Upper lobe of right lung (tissue), 1 donor: ENCODE results near the gene SNX30. TPM values are rescaled to one million over a fixed set of nuclear protein-coding genes. Genes with fewer than 3 reads are reported as not detected.

Experiments used
- ATAC-seq: fragments of 200-7000 bp; cut with Tn5 transposase; one replicate; pipeline ENCODE4 v1.9.1; 2020; ENCODE audit warnings: mild to moderate bottlenecking, moderate library complexity
- DNase-seq: peaks from one replicate; pipeline ENCODE4 v3.0.0-alpha.2; 2020
- H3K27ac ChIP-seq: fragments of 200-600 bp; one replicate; pipeline ENCODE4 v1.8.0; 2022
- H3K27me3 ChIP-seq: fragments of 200-600 bp; one replicate; pipeline ENCODE4 v1.8.0; 2022; ENCODE audit warnings: mild to moderate bottlenecking
- H3K36me3 ChIP-seq: fragments of 200-600 bp; one replicate; pipeline ENCODE4 v1.8.0; 2022
- H3K4me1 ChIP-seq: fragments of 200-600 bp; one replicate; pipeline ENCODE4 v1.8.0; 2022
- H3K4me3 ChIP-seq: fragments of 200-600 bp; one replicate; pipeline ENCODE4 v1.8.0; 2022; ENCODE audit warnings: mild to moderate bottlenecking
- H3K9me3 ChIP-seq: fragments of 200-600 bp; one replicate; pipeline ENCODE4 v1.8.0; 2022
- intact Hi-C: fragments of 100-400 bp; cut with DNase I; formaldehyde crosslinking; loops from one replicate; pipeline ENCODE4 v1.11.0; 2022
- total RNA-seq: library from RNA; stranded (reverse); fragmentation: NEBNext Ultra II Directional; extraction: Animal tissue kit (Norgen Biotek cat#: 25700); gene quantifications from one replicate; pipeline ENCODE4 v1.2.1, GENCODE V29; 2021
- TF ChIP-seq, protein P1 (sequence below): fragments of 200-600 bp; IDR thresholded peaks from one replicate; pipeline ENCODE4 v1.8.0; 2022; ENCODE audit warnings: antibody characterized with exemption
- donor health status: DM: no; HTN: yes; CAD: no; lungs with severe emphysema.

SNX30 gene
- total RNA-seq, 1 donor from 2014 or later = 76.3 TPM

DNA sequence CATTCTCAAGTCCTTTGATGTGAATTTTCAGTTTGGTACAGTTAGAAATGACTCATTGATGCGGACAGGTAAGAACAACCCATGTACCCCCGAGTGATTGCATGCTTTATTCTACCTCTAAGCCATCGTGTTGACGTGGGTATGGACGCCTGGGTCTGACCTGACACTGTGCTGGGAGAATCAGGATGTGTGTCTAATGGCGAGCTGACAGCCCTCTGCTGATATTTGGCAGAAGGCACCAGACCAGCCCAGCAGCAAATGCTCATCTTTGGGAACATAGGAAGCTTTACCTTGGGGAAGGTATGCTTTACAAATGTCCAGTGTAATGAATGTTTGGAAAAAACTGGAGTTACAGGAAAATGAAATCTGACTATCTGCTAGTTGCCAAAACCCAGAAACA lies 120.0 kb downstream of the SNX30 start:
- Histone ChIP-seq H3K27ac (no peak overlapping the region), H3K4me1 (peaks cover 15% of the 10 kb centered on the region), H3K9me3 (no peaks in the 10 kb centered on the region), H3K36me3 (peaks cover 36% of the 10 kb centered on the region), H3K27me3 (no peaks in the 10 kb centered on the region), H3K4me3 (no peak overlapping the region)
- no peak for DNase-seq
- TF ChIP-seq, protein P1, sequence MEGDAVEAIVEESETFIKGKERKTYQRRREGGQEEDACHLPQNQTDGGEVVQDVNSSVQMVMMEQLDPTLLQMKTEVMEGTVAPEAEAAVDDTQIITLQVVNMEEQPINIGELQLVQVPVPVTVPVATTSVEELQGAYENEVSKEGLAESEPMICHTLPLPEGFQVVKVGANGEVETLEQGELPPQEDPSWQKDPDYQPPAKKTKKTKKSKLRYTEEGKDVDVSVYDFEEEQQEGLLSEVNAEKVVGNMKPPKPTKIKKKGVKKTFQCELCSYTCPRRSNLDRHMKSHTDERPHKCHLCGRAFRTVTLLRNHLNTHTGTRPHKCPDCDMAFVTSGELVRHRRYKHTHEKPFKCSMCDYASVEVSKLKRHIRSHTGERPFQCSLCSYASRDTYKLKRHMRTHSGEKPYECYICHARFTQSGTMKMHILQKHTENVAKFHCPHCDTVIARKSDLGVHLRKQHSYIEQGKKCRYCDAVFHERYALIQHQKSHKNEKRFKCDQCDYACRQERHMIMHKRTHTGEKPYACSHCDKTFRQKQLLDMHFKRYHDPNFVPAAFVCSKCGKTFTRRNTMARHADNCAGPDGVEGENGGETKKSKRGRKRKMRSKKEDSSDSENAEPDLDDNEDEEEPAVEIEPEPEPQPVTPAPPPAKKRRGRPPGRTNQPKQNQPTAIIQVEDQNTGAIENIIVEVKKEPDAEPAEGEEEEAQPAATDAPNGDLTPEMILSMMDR = no peak
- intact Hi-C loops = no loop called here
- no peak for ATAC-seq

DNA sequence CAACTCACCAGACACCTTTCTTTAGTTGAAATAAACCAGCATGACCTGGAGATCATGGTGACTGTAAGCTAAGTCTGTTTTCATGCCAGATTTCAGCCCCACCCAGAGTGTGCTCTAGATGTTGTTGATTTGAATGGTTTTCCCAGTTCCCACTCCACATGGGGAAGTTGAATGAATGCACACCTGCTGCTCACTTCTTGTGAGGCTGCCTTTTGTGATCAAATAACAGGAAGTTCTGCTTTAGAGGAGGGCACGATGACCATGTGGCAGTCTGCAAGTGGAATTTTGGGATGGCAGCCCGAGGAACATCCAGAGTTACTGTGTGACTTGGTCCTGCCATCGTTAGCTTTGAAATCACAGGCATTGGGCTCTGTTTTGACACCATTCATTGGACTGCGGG lies 121.5 kb downstream of the SNX30 start:
- Histone ChIP-seq H3K9me3 (no peaks in the 10 kb centered on the region), H3K4me3 (no peak overlapping the region), H3K27ac (no peak overlapping the region), H3K36me3 (peaks cover 46% of the 10 kb centered on the region), H3K27me3 (no peaks in the 10 kb centered on the region), H3K4me1 (peaks cover 15% of the 10 kb centered on the region)
- TF ChIP-seq, protein P1 = no peak
- intact Hi-C loops = no loop called here
- DNase-seq = no peak
- ATAC-seq = no peak

DNA sequence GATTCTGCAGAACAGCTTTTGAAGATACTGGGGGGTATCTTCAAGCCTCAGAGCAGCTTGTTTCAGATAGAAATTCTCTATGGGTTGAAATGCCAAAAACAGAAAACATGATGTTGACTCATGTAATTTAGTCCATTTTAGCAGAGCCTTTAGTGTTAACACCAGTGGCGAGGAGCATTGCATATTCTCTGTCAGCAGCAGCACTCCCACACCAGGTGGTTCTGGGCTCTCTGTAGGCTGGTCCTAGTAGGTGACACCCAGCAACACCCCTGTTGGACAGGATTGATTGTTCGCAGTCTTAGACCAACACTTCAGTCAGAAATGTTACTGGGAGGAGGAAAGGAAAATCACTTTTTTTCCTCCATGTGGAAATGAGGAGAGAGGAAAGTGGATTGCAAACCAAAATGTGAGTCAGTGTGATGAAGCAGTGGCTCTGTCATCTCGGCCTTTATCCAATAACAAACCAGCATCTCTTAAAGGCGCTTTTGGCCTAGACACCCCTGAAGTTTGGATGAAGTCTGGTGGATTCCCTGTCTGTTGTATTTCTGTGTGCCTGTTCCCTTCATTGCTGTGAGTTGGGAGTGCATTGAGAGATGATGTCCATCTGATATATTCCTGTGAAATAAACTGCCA lies 123.3 kb downstream of the SNX30 start:
- Histone ChIP-seq H3K36me3 (peaks cover 37% of the 10 kb centered on the region), H3K27me3 (no peaks in the 10 kb centered on the region), H3K4me1 (peaks cover 5% of the 10 kb centered on the region), H3K4me3 (no peak overlapping the region), H3K27ac (no peak overlapping the region), H3K9me3 (no peaks in the 10 kb centered on the region)
- ATAC-seq = no peak
- TF ChIP-seq, protein P1 = no peak
- DNase-seq = no peak
- intact Hi-C loops = no loop called here

DNA sequence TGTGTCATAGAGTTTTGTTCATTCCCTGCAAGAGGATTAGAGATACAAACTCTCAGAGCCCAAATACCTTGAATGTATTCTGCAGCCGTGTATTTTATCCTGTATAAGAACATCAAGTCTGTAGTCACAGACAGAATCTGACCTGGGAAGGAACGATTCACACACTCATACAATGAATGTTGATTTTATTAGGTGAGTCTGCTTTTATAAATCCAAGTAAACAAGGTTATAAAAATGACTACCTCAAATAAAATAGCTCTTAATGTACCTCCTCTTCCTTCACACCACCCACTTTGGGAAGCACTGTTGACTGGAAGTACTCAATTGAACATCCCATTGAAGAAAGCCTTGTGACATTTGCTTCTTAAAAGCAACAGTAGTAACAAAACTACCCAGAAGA lies 128.2 kb downstream of the SNX30 start:
- H3K27ac ChIP-seq = no peak overlapping the region
- H3K36me3 ChIP-seq = peaks cover 20% of the 10 kb centered on the region
- intact Hi-C loops = no loop called here
- H3K9me3 ChIP-seq = no peaks in the 10 kb centered on the region
- no peaks in the 10 kb centered on the region for H3K27me3 ChIP-seq
- TF ChIP-seq, protein P1 = no peak
- H3K4me1 ChIP-seq = no peaks in the 10 kb centered on the region
- no peak overlapping the region for H3K4me3 ChIP-seq
- DNase-seq = no peak
- ATAC-seq = no peak

DNA sequence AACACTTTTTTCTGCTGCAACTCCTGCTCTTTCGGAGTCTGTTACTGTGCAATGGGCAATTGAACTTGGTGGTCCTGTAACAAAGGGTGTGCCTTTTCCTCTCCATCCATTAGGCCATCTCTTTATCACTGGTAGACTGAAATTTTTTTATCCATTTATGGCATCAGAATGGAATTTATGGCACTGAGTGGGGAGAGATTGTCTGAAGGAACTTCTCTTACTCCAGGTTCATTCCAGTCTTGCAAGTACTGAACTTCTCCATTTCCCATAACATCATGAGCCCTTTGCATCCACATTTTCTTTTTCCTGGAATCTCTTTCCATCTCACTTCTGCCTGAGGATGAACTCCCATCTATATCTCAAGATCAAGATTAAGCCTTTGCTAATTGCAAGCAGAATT lies 130.1 kb downstream of the SNX30 start:
- H3K36me3 ChIP-seq = peaks cover 15% of the 10 kb centered on the region
- TF ChIP-seq, protein P1 = no peak
- no peaks in the 10 kb centered on the region for H3K4me1 ChIP-seq
- H3K27me3 ChIP-seq = no peaks in the 10 kb centered on the region
- DNase-seq (no peak), ATAC-seq (no peak)
- H3K4me3 ChIP-seq = no peak overlapping the region
- H3K27ac ChIP-seq = no peak overlapping the region
- H3K9me3 ChIP-seq = no peaks in the 10 kb centered on the region
- intact Hi-C loops = no loop called here

DNA sequence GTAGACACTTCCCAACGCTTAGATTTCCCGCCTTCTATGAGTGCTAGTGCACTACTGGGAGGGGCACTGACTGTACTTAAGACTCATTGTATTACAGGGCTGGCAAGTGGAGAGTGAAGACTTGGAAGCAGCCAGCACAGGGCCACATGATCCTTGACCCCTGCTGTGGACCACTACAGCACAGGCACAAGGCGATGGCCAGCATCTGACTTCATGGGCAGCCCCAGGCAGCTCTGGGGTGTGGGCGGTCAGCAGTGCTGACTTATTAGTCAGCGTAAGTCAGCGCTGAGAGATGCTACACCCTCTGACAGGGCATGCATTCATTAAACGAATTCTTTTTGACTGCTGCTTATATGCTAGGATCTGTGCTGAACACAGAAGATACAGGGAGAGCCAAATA lies 130.8 kb downstream of the SNX30 start:
- intact Hi-C loops = no loop called here
- DNase-seq (no peak), ATAC-seq (peak; percentile 20)
- TF ChIP-seq, protein P1 = no peak
- no peaks in the 10 kb centered on the region for H3K27me3 ChIP-seq
- no peak overlapping the region for H3K4me3 ChIP-seq
- H3K36me3 ChIP-seq = peaks cover 8% of the 10 kb centered on the region
- no peaks in the 10 kb centered on the region for H3K9me3 ChIP-seq
- H3K4me1 ChIP-seq = no peaks in the 10 kb centered on the region
- no peak overlapping the region for H3K27ac ChIP-seq
